PC-9 (cell line): ENCODE results near the gene ASCC3. TPM values are rescaled to one million over a fixed set of nuclear protein-coding genes. Genes with fewer than 3 reads are reported as not detected.
A peak's percentile ranks its signal among the peaks of the same experiment; 100 is the strongest.

ENCODE experiments used
- BruUV-seq: library from RNA; stranded (reverse); fragments of 400-500 nt; replicated peaks from 2 replicates; lab custom pipeline; 2021; lab: Mats Ljungman, UMichigan
- CTCF ChIA-PET: fragments of 300-600 bp; sonication (Branson Sonifier 250); formaldehyde crosslinking; loops from one replicate; lab custom pipeline; 2022; ENCODE audit warnings: antibody characterized with exemption; lab: Charles Lee
- POLR2A ChIA-PET: fragments of 300-600 bp; sonication (Branson Sonifier 250); formaldehyde crosslinking; loops from one replicate; lab custom pipeline; 2022; ENCODE audit warnings: antibody characterized with exemption; ENCODE audit not compliant: unreplicated experiment; lab: Charles Lee
- DNase-seq, 2 experiments: peaks; one replicate each; pipeline versions ENCODE4 v3.0.0 to v3.0.0-alpha.2; 2015 to 2022; ENCODE audit warnings: mixed read lengths in 1 of 2
- H2AFZ ChIP-seq: fragments of 200-600 bp; sonication (generic); 2 replicates; pipeline ENCODE4 v1.8.1; 2017; ENCODE audit warnings: antibody characterized with exemption
- H3F3A ChIP-seq: fragments of 200-600 bp; sonication (generic); 2 replicates; pipeline ENCODE4 v1.8.1; 2017; ENCODE audit warnings: antibody characterized with exemption, mild to moderate bottlenecking, low read depth; ENCODE audit not compliant: insufficient read depth
- H3K27ac ChIP-seq: fragments of 200-600 bp; sonication (generic); 2 replicates; pipeline ENCODE4 v1.6.1; 2016; ENCODE audit warnings: mixed run types
- H3K27me3 ChIP-seq: fragments of 200-600 bp; sonication (generic); 2 replicates; pipeline ENCODE4 v1.6.1; 2016; ENCODE audit warnings: low read depth, mixed run types; ENCODE audit not compliant: insufficient read depth
- H3K36me3 ChIP-seq: fragments of 200-600 bp; sonication (generic); 2 replicates; pipeline ENCODE4 v1.6.1; 2016; ENCODE audit warnings: low read depth, mixed run types
- H3K4me1 ChIP-seq: fragments of 200-600 bp; sonication (generic); replicated peaks from 2 replicates; pipeline ENCODE4 v1.6.1; 2016; ENCODE audit warnings: mixed run types; ENCODE audit not compliant: insufficient read depth
- H3K4me2 ChIP-seq: fragments of 200-600 bp; sonication (generic); 2 replicates; pipeline ENCODE4 v1.6.1; 2017; ENCODE audit warnings: mixed run types
- H3K4me3 ChIP-seq: fragments of 200-600 bp; sonication (generic); 2 replicates; pipeline ENCODE4 v1.6.1; 2016; ENCODE audit warnings: mixed run types
- H3K79me2 ChIP-seq: fragments of 200-600 bp; sonication (generic); 2 replicates; pipeline ENCODE4 v1.6.1; 2017; ENCODE audit warnings: low read depth, mixed run types
- H3K9me2 ChIP-seq: fragments of 200-600 bp; sonication (generic); 2 replicates; pipeline ENCODE4 v1.8.1; 2017; ENCODE audit warnings: mild to moderate bottlenecking; ENCODE audit not compliant: insufficient read depth
- H3K9me3 ChIP-seq: fragments of 200-600 bp; sonication (generic); 2 replicates; pipeline ENCODE4 v1.8.1; 2016; ENCODE audit warnings: low read depth; ENCODE audit not compliant: insufficient read depth
- H4K20me1 ChIP-seq: fragments of 200-600 bp; sonication (generic); 2 replicates; pipeline ENCODE4 v1.8.1; 2017; ENCODE audit not compliant: insufficient read depth
- EZH2 ChIP-seq: fragments of 200-600 bp; sonication (generic); IDR thresholded peaks from 2 replicates; pipeline ENCODE4 v1.8.0; 2017; ENCODE audit warnings: antibody characterized with exemption, low read depth
- intact Hi-C: fragments of 100-400 bp; cut with micrococcal nuclease; formaldehyde crosslinking; loops from one replicate; pipeline ENCODE4 v1.10.0; 2022; ENCODE audit not compliant: unreplicated experiment
- total RNA-seq: library from RNA; stranded (reverse); gene quantifications from 2 replicates; pipeline ENCODE4 v1.2.3, GENCODE V29; 2021
- TF ChIP-seq, protein P1 (sequence below): fragments of 200-600 bp; sonication (generic); conservative IDR thresholded peaks from 2 replicates; pipeline ENCODE4 v1.6.1; 2017; ENCODE audit warnings: mixed run types, antibody characterized with exemption, mild to moderate bottlenecking, moderate library complexity

ASCC3 gene
- total RNA-seq, 1 experiment from 2014 or later: 29.4 TPM

DNA sequence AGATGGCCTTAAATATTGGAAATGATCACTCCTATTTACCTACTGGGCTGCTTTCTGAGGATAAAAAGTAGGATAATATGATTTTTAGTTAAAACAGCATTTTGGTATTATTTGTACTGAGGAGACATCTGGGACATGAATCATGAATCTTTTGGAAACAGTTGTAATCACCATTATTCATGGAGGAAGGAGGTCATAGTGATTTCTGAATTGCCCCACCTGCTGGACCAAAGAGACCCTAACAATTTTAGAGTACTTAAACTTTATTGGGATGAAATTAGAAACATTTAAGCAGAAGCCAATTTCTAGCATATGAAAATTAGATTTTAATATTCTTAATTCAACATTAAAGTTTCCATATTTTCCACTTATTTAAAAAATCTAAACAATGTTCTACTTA is 308.0 kb downstream of the ASCC3 start:
- TF ChIP-seq, protein P1, sequence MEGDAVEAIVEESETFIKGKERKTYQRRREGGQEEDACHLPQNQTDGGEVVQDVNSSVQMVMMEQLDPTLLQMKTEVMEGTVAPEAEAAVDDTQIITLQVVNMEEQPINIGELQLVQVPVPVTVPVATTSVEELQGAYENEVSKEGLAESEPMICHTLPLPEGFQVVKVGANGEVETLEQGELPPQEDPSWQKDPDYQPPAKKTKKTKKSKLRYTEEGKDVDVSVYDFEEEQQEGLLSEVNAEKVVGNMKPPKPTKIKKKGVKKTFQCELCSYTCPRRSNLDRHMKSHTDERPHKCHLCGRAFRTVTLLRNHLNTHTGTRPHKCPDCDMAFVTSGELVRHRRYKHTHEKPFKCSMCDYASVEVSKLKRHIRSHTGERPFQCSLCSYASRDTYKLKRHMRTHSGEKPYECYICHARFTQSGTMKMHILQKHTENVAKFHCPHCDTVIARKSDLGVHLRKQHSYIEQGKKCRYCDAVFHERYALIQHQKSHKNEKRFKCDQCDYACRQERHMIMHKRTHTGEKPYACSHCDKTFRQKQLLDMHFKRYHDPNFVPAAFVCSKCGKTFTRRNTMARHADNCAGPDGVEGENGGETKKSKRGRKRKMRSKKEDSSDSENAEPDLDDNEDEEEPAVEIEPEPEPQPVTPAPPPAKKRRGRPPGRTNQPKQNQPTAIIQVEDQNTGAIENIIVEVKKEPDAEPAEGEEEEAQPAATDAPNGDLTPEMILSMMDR: peak; percentile 53
- TF ChIP-seq EZH2: no peak
- Histone ChIP-seq H3K36me3 (no peaks in the 10 kb centered on the region), H3K4me3 (no peak overlapping the region), H3F3A (no peaks in the 10 kb centered on the region), H3K9me3 (no peaks in the 10 kb centered on the region), H3K79me2 (no peaks in the 10 kb centered on the region), H3K4me2 (no peak overlapping the region), H4K20me1 (no peaks in the 10 kb centered on the region), H2AFZ (no peak overlapping the region), H3K9me2 (no peaks in the 10 kb centered on the region), H3K4me1 (no peaks in the 10 kb centered on the region), H3K27ac (no peak overlapping the region), H3K27me3 (no peaks in the 10 kb centered on the region)
- no peak for DNase-seq
- BruUV-seq: no TSS peak
- ChIA-PET POLR2A (no interaction called here), CTCF (no interaction called here)
- intact Hi-C loops: loop anchor here (2.0 to 5.0 kb wide), 2 partner anchors 68 to 456 kb away; no protein-coding TSS in a partner anchor

DNA sequence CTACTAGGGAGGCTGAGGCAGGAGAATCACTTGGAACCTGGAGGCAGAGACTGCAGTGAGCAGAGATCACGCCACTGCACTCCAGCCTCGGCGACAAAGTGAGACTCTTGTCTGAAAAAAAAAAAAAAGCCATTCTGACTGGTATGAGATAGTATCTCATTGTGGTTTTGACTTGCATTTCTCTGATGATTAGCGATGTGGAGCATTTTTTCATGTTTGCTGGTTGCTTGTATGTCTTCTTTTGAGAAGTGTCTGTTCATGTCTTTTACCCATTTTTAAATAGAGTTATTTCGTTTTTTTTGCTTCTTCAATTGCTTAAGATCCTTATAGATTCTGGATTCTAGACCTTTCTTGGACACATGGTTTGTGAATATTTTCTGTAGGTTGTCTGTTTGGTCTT is 312.9 kb downstream of the ASCC3 start:
- POLR2A ChIA-PET: no interaction called here
- DNase-seq: no peak
- CTCF ChIA-PET: interaction anchor here (0.6 kb wide), 1 partner anchor 455 kb away, joined by 6 read pairs; no protein-coding TSS in a partner anchor
- Histone ChIP-seq H4K20me1 (no peaks in the 10 kb centered on the region), H3F3A (no peaks in the 10 kb centered on the region), H3K36me3 (no peaks in the 10 kb centered on the region), H3K9me2 (no peaks in the 10 kb centered on the region), H3K27ac (no peak overlapping the region), H3K9me3 (no peaks in the 10 kb centered on the region), H3K79me2 (no peaks in the 10 kb centered on the region), H3K4me2 (no peak overlapping the region), H2AFZ (no peak overlapping the region), H3K27me3 (no peaks in the 10 kb centered on the region), H3K4me1 (no peaks in the 10 kb centered on the region), H3K4me3 (no peak overlapping the region)
- intact Hi-C loops: no loop called here
- BruUV-seq: no TSS peak
- TF ChIP-seq, protein P1: no peak
- no peak for TF ChIP-seq EZH2

DNA sequence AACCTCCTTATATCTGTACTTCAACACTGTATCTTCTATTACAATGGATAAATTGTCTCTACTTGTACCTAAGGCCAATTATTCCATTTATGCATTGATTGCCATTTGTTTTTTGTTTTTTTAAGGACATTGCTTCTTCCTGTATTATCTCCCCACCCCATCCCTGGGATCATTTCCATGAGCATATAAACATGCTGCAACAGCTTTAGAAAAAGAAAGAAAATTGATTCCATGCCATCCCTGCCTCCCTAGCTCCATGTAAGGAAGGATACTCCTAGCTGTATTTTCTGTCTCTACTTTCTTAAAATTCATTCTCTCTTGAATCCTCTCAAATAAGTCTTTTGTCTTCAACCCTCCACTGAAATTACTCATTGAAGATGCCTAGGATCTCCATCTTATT is 314.6 kb downstream of the ASCC3 start:
- Histone ChIP-seq H3K4me2 (no peak overlapping the region), H3K9me2 (no peaks in the 10 kb centered on the region), H4K20me1 (no peaks in the 10 kb centered on the region), H3K4me3 (no peak overlapping the region), H3K79me2 (no peaks in the 10 kb centered on the region), H3K27ac (no peak overlapping the region), H3F3A (no peaks in the 10 kb centered on the region), H3K27me3 (no peaks in the 10 kb centered on the region), H3K36me3 (no peaks in the 10 kb centered on the region), H2AFZ (no peak overlapping the region), H3K9me3 (no peaks in the 10 kb centered on the region), H3K4me1 (no peaks in the 10 kb centered on the region)
- no peak for DNase-seq
- CTCF ChIA-PET: no interaction called here
- POLR2A ChIA-PET: no interaction called here
- no TSS peak for BruUV-seq
- TF ChIP-seq EZH2: no peak
- TF ChIP-seq, protein P1: no peak
- intact Hi-C loops: no loop called here
